Esophagus squamous epithelium (tissue), 4 donors: ENCODE measurements around the gene ZNF506.

Experiments
- POLR2A ChIP-seq, 4 donors: fragments of 450-650 bp; IDR thresholded peaks; one replicate each; pipeline ENCODE4 v1.6.1; 2017; ENCODE audit warnings: antibody characterized with exemption in 4 of 4, mild to moderate bottlenecking in 4 of 4, moderate library complexity in 3 of 4
- TF ChIP-seq, protein P1 (sequence below), 6 experiments: fragments of 450-650 bp in 4 of 6; fragments of 200-600 bp in 2 of 6; sonication (generic) in 2 of 6; IDR thresholded peaks; one replicate each; pipeline ENCODE4 v1.5.1; 2016 to 2019; ENCODE audit warnings: antibody characterized with exemption in 6 of 6, mild to moderate bottlenecking in 4 of 6, moderate library complexity in 4 of 6

DNA sequence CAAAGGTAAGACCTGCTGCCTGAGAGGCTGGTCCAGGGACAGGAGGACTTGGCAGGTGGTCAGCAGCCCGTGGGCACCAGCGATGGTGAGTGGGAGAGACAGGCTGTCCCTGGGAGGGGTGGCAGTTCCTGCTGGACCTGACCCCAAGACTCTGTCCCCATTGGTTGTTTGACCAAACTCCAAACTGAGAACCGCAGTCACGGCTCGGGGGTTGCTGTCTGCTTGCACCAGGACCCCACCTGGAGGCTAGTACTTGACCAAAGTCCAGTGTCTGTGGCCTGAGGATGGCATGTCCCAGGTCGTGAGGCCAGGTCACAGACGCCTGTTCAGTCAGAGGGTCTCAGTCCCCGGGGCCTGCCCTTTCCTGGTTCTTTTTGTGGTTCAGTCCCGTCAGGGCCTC is 78.8 kb downstream of the ZNF506 start:
- TF ChIP-seq, protein P1, sequence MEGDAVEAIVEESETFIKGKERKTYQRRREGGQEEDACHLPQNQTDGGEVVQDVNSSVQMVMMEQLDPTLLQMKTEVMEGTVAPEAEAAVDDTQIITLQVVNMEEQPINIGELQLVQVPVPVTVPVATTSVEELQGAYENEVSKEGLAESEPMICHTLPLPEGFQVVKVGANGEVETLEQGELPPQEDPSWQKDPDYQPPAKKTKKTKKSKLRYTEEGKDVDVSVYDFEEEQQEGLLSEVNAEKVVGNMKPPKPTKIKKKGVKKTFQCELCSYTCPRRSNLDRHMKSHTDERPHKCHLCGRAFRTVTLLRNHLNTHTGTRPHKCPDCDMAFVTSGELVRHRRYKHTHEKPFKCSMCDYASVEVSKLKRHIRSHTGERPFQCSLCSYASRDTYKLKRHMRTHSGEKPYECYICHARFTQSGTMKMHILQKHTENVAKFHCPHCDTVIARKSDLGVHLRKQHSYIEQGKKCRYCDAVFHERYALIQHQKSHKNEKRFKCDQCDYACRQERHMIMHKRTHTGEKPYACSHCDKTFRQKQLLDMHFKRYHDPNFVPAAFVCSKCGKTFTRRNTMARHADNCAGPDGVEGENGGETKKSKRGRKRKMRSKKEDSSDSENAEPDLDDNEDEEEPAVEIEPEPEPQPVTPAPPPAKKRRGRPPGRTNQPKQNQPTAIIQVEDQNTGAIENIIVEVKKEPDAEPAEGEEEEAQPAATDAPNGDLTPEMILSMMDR (IDR thresholded peaks at IDR 0.05) = no peak
- no peak for TF ChIP-seq POLR2A (IDR thresholded peaks at IDR 0.05)
